GM10248 (cell line): ENCODE data around the gene ACVRL1.

Source experiments
- CTCF ChIA-PET: fragments of 300-600 bp; sonication (Branson Sonifier 250); formaldehyde crosslinking; extraction: SDS; loops from one replicate; lab custom pipeline; 2021; ENCODE audit warnings: antibody characterized with exemption; lab: Yijun Ruan, JAX
- POLR2A ChIA-PET: fragments of 350-650 bp; sonication (Branson Sonifier 250); formaldehyde crosslinking; extraction: SDS; loops from one replicate; lab custom pipeline; 2020; ENCODE audit warnings: antibody characterized with exemption; lab: Yijun Ruan, JAX
- DNase-seq: peaks from one replicate; pipeline ENCODE4 v3.0.0; 2012; ENCODE audit errors: extremely low spot score
- TF ChIP-seq, protein P1 (sequence below): IDR thresholded peaks from 2 replicates; pipeline ENCODE4 v1.5.1; 2012; ENCODE audit warnings: mild to moderate bottlenecking, low read depth; ENCODE audit errors: extremely low read depth, missing control alignments, control extremely low read depth

ACVRL1 gene

DNA sequence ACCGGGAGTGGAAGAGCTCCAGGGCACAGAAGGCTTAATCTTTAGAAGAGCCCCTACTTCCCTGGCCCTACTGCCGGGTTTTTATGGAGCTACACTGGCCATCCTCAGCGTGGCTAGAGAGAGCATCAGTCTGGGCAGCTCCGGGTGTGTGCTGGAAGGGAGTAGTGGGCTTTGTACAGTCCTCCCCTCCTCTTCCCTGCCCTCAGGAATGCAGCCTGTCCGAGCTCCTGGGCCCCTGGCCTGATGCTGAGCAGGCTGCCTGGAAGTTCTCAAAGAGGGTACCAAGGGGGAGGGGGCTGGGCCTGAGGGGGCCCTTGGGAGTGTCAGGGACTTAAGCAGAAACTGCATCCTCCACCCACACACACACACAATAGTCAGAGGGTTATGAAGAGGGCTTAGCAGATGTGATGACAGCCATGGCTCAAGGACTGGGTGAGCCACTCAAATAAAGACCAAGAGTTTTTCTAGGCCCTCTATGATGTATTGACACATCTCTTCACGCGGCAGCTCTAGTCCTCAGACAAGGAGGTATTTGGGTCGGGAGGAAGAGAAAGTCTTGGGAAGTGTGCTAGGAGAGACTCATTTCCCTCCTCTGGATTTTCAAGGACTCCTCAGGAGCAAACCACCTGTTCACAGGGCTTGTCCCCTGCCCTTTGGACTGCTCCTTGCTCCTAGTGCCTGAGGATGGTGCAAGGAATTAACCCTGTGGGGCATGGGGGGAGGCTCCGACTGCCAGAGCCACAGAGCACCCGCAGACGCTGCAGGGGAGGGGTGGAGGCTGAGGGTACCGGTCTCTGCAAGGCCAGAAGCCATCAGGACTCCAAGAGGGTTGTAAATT is 42.3 kb upstream of the ACVRL1 start:
- TF ChIP-seq, protein P1, sequence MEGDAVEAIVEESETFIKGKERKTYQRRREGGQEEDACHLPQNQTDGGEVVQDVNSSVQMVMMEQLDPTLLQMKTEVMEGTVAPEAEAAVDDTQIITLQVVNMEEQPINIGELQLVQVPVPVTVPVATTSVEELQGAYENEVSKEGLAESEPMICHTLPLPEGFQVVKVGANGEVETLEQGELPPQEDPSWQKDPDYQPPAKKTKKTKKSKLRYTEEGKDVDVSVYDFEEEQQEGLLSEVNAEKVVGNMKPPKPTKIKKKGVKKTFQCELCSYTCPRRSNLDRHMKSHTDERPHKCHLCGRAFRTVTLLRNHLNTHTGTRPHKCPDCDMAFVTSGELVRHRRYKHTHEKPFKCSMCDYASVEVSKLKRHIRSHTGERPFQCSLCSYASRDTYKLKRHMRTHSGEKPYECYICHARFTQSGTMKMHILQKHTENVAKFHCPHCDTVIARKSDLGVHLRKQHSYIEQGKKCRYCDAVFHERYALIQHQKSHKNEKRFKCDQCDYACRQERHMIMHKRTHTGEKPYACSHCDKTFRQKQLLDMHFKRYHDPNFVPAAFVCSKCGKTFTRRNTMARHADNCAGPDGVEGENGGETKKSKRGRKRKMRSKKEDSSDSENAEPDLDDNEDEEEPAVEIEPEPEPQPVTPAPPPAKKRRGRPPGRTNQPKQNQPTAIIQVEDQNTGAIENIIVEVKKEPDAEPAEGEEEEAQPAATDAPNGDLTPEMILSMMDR: no peak
- DNase-seq: no peak
- ChIA-PET POLR2A (no interaction called here), CTCF (interaction anchor here (2.7 kb wide), 1 partner anchor 9 kb away, joined by 17 read pairs; no protein-coding TSS in a partner anchor)

DNA sequence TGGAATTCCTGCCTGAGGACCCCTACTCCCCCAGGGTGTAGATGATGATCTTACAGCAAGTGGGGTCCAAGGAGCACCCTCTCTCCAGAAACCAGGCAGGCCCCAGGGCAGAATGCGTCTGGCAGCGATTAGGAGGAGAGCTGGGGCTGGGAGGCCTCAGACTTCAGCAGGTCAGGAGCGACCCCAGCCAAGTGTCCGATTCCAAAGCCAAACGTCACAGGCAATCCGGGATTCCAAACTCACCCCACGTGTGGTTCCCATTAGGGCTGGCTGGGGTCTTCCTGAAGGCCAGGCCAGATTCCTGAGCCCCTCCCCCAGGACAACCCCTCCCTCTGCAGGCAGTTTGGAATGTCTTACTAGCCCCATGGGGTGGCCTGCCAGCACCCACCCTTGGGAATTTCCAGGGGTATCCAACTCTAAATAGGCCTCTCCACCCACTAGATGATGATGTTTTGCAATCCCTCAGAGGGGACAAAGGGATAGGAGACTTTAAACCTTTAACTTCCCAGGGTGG is 41.5 kb upstream of the ACVRL1 start:
- no peak for DNase-seq
- TF ChIP-seq, protein P1: no peak
- POLR2A ChIA-PET: no interaction called here
- CTCF ChIA-PET: no interaction called here

DNA sequence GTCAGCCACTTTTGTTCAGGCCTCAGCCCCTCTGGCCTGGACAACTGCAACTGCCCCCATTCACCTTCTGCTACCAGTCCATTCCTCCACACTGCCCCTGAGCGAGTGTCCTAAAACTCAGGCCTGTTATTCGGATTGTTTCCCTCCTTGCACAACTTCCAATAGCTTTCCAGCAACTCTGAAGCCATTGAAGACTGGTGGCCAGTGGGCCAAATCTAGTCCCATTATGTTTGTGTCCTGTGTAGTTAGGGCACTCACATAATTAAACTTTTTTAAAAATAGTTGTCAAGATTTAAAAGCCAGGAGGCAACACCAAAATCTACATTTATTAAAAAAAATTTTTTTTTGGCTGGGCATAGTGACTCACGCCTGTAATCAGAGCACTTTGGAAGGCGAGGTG is 41.0 kb upstream of the ACVRL1 start:
- no peak for DNase-seq
- POLR2A ChIA-PET: interaction anchor here (0.7 kb wide), 1 partner anchor 489 kb away, joined by 3 read pairs; no protein-coding TSS in a partner anchor
- TF ChIP-seq, protein P1: no peak

DNA sequence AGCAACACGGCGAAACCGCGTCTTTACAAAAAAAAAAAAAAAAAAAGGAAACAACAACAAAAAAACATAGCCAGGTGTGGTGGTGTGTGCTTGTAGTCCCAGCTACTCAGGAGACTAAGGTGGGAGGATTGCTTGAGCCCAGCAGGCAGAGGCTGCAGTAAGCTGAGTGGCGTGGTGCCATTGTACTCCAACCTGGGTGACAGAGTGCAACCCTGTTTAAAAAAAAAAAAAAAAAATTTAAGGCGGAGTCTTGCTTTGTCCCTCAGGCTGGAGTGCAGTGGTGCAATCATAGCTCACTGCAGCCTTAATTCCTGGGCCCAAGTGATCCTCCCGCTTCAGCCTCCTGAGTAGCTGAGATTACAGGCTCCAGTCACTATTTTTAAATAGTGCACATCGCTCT is 40.5 kb upstream of the ACVRL1 start:
- ChIA-PET POLR2A (interaction anchor here (0.7 kb wide), 1 partner anchor 490 kb away, joined by 3 read pairs; no protein-coding TSS in a partner anchor), CTCF (interaction anchor here (1.7 kb wide), 1 partner anchor 10 kb away, joined by 3 read pairs; no protein-coding TSS in a partner anchor)
- TF ChIP-seq, protein P1: no peak
- no peak for DNase-seq

More for the DNA sequence above, 41.0 kb upstream of the ACVRL1 start:
- CTCF ChIA-PET: interaction anchor here (1.7 kb wide), 1 partner anchor 10 kb away, joined by 3 read pairs; no protein-coding TSS in a partner anchor

DNA sequence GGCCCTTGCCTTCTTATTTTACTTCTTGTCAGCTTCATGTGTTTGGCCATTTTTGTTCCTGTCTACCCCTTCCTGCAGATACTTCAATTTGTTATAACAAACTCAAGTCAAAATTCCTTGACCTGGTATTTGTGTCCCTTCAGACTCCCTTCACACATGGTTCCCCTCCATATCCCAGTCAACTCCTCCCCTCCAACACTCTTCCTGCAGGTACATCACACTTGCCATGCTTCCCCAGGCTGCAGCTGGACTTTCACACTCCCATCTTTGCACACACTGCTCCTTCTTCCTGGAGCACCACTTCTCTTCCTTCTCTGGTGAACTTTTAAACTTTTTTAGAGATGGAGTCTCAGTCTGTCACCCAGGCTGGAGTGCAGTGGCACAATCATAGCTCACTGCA is 39.9 kb upstream of the ACVRL1 start:
- ChIA-PET CTCF (interaction anchor here (1.7 kb wide), 1 partner anchor 9 kb away, joined by 3 read pairs; no protein-coding TSS in a partner anchor), POLR2A (no interaction called here)
- DNase-seq: no peak
- TF ChIP-seq, protein P1: no peak

DNA sequence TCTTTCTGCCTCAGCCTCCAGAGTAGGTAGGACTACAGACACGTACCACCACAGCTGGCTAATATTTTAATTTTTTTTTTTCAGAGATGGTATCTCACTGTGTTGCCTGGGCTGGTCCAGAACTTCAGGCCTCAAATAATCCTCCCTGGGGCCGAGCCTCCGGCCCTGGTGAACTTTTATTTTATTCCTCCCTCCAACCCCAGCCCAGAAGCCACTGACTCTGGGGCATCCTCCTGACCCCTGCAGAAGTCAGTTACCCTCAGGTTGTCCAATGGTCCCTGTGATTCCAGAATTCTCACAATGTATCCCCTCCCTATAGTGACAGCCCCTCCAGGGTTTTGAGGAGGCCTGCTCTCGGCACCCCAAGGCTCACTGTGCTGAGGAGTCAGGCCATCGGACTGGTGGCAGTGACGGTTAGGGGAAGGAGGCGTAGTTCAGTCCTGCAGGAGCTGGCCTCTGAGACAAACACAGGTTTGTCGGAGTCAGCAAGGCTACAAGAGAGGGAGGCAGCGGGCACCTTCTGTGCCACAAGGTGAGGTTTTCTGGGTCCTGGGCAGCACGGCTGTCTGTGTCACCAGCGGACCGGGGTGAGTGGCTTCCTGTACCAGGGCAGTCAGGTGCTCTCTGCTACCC is 39.4 kb upstream of the ACVRL1 start:
- TF ChIP-seq, protein P1: no peak
- no peak for DNase-seq
- ChIA-PET POLR2A (no interaction called here), CTCF (interaction anchor here (1.7 kb wide), 1 partner anchor 9 kb away, joined by 3 read pairs; no protein-coding TSS in a partner anchor)
